ENCODE measurements around the gene HCRTR1.

Gene HCRTR1

GRCh38 chr1:31669786-31670592 lies 52.5 kb downstream of the HCRTR1 start:
- peak; percentile 77 for DNase-seq

GRCh38 chr1:31670593-31670964 lies 53.1 kb downstream of the HCRTR1 start:
- no peak for DNase-seq

GRCh38 chr1:31671147-31671546 lies 53.7 kb downstream of the HCRTR1 start:
- no peak for DNase-seq

DNA sequence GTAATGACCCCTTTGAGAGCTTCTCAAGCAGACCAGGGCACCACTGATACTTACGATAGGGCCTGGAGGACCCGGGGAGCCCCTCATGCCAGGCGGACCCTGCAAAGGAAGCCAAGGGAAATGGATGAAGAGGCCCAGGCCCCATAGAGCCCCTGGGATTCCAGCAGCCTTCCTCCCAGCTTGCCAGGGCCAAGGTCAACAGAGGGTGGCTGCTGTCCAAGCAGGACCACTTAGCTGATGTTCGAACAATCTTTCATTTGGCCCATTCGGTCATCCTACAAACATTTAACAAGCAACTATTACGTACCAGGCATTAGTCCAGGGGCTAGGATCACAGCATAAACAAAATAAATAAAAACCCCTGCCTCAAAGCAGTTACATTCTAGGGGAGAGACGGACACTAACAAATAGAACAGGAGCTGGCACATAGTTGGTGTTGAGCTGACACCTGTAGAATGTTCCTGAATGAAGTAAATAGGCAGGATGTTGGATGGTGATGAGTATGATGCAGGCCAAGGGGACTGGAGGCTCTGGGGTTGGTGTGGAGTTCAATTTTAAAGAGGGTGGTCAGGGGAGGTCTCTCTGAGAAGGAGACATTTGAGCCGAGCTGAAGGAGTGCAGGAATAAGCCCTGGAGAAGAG lies 54.2 kb downstream of the HCRTR1 start:
- DNase-seq, result no peak

GRCh38 chr1:31672986-31673385 lies 55.5 kb downstream of the HCRTR1 start:
- DNase-seq, result peak; percentile 87

DNA sequence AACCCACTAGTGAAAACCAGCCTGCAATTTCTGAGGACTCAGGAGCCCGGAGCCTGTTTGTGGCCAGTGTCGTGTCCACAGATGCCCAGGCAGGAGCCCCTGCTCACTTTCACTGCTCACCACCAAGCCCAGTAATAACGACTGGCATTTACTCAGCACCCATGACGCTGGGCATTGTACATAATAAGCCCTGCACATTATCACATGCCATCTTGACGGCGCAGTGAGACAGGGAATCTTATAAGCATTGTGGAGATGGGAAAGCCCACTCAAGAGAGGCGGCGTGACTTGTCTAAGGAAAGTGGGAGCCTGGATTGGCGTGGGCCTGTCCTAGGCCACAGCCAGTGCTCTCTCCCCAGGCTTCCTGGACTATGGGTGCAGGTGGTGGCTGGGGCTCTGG lies 55.9 kb downstream of the HCRTR1 start:
- DNase-seq, result no peak

- DNase-seq, result peak; percentile 90
Observed at GRCh38 chr1:31674626-31675025, 57.1 kb downstream of the HCRTR1 start.

GRCh38 chr1:31675161-31675560 lies 57.7 kb downstream of the HCRTR1 start:
- no peak for DNase-seq

DNA sequence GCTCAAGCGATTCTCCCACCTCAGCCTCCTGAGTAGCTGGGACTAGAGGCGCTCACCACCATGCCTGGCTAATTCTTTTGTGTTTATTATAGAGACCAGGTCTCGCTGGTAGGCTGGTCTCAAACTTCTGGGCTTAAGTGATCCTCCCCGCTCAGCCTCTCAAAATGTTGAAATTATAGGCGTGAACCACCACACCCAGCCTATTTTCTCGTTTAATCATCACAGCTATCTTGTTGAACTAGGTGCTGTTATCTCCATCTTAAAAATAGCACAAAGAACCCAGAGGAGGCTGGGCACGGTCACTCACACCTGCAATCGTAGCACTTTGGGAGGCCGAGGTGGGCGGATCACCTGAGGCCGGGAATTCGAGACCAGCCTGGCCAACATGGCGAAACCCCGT lies 58.3 kb downstream of the HCRTR1 start:
- DNase-seq, result no peak

Data from NCI-H524 treated with DMSO at 0.1 percent for 48 hours (cell line).